Right atrium auricular region (tissue), 2 donors: ENCODE results near the gene STXBP1. TPM values are rescaled to one million over a fixed set of nuclear protein-coding genes. Genes with fewer than 3 reads are reported as not detected.

Experiments used
- DNase-seq: peaks from one replicate; pipeline ENCODE4 v3.0.0-alpha.2; 2019; ENCODE audit warnings: low spot score
- H3K27ac ChIP-seq, 2 donors: fragments of 200-600 bp; sonication (generic); 1 replicate in 1 of 2; 2 replicates in 1 of 2; pipeline ENCODE4 v1.5.1; 2016 to 2019
- H3K27me3 ChIP-seq, 2 donors: fragments of 200-600 bp; sonication (generic); one replicate each; pipeline versions ENCODE4 v1.5.1 to v1.6.0; 2017 to 2019
- H3K36me3 ChIP-seq: fragments of 200-600 bp; sonication (generic); one replicate; pipeline ENCODE4 v1.5.1; 2016
- H3K4me1 ChIP-seq, 2 donors: fragments of 200-600 bp; sonication (generic); one replicate each; pipeline versions ENCODE4 v1.5.1 to v1.6.0; 2017 to 2019
- H3K4me3 ChIP-seq, 2 donors: fragments of 200-600 bp; sonication (generic); 1 replicate in 1 of 2; 2 replicates in 1 of 2; pipeline ENCODE4 v1.5.1; 2017 to 2019; ENCODE audit warnings: mild to moderate bottlenecking in 1 of 2, moderate library complexity in 1 of 2
- H3K9me3 ChIP-seq, 2 donors: fragments of 200-600 bp; sonication (generic); one replicate each; pipeline ENCODE4 v1.5.1; 2019
- CTCF ChIP-seq, 2 donors: fragments of 200-600 bp; sonication (generic); IDR thresholded peaks; one replicate each; pipeline ENCODE4 v1.5.1; 2019; ENCODE audit warnings: antibody characterized with exemption in 2 of 2
- total RNA-seq, 2 donors: library from RNA; depleted of rRNA; stranded (reverse); fragments of >200 nt; gene quantifications; one replicate each; pipeline ENCODE4 v1.1.0, GENCODE V29; 2016

Gene STXBP1
- total RNA-seq, 2 donors from 2014 or later = 44.9 to 72.8 TPM

GRCh38 chr9:127635201-127635735 is 23.2 kb downstream of the STXBP1 start:
- DNase-seq = no peak
- no peak overlapping the region for H3K4me3 ChIP-seq
- H3K27ac ChIP-seq = no peak overlapping the region
- H3K4me1 ChIP-seq = peaks cover 0 to 21% of the 10 kb centered on the region in 2 donors
- H3K36me3 ChIP-seq = no peaks in the 10 kb centered on the region
- H3K9me3 ChIP-seq = no peaks in the 10 kb centered on the region
- no peaks in the 10 kb centered on the region for H3K27me3 ChIP-seq
- TF ChIP-seq CTCF (IDR thresholded peaks at IDR 0.05) = no peak

DNA sequence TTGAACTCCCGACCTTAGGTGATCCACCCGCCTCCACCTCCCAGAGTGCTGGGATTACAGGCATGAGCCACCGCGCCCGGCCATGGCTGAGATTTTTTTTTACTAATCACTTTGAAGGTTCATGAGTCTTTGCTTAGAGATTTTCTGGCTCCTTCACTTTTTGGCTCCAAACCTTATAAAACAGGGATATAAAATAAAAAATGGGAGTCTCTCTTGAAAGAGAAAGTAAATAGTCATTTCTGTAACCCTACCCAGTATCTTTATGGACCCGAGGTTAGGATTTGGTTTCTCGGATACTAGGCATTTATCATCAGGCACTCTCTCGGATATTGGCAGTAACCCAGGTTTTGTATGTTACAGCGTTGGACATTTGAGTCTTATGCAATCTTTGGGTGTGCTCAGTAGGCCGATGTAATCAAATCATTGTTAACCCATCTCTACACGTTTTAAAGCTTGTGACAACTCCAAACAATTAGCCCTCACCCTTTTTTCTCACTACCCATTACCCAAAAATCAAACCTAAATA is 25.3 kb downstream of the STXBP1 start:
- Histone ChIP-seq H3K27me3 (no peaks in the 10 kb centered on the region), H3K27ac (peak overlapping the region; percentile 18 to 44), H3K4me1 (peaks cover 0 to 22% of the 10 kb centered on the region in 2 donors), H3K36me3 (no peaks in the 10 kb centered on the region), H3K4me3 (peak overlapping the region in 1 of 2 donors; percentile 10), H3K9me3 (no peaks in the 10 kb centered on the region)
- no peak for TF ChIP-seq CTCF (IDR thresholded peaks at IDR 0.05)
- no peak for DNase-seq

DNA sequence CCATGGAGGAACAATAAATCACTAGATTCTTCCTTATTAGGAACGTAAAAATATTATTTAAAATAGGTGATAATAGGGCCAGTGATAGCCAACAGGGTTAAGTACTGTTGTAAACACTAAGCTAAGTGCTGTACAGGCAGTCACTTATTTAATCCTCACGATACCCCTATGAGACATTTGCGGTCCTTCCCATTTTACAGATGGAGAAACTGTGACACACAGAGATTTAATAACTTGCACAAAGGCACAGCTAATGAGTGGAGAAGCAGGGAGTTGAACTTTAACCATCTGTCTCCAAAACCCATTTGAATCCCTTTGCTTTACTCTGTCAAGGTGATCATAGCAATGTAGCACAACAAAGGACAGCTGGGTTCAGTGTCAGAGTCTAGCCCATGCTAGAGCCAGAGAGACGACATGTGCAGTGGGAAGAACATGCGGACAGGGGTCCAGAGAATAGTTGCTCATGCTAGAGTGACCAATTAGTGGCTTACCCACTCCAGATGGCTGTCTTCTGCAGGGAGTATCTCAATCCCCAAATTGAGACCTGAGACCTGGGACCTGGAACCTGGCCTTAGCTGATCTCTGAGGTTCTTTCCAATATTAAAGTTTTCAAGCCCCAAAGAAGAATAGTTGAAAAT is 28.9 kb downstream of the STXBP1 start:
- DNase-seq = no peak
- H3K36me3 ChIP-seq = no peaks in the 10 kb centered on the region
- H3K27ac ChIP-seq = no peak overlapping the region
- peaks cover 0 to 21% of the 10 kb centered on the region in 2 donors for H3K4me1 ChIP-seq
- TF ChIP-seq CTCF (IDR thresholded peaks at IDR 0.05) = no peak
- H3K4me3 ChIP-seq = no peak overlapping the region
- H3K9me3 ChIP-seq = no peaks in the 10 kb centered on the region
- H3K27me3 ChIP-seq = no peaks in the 10 kb centered on the region

DNA sequence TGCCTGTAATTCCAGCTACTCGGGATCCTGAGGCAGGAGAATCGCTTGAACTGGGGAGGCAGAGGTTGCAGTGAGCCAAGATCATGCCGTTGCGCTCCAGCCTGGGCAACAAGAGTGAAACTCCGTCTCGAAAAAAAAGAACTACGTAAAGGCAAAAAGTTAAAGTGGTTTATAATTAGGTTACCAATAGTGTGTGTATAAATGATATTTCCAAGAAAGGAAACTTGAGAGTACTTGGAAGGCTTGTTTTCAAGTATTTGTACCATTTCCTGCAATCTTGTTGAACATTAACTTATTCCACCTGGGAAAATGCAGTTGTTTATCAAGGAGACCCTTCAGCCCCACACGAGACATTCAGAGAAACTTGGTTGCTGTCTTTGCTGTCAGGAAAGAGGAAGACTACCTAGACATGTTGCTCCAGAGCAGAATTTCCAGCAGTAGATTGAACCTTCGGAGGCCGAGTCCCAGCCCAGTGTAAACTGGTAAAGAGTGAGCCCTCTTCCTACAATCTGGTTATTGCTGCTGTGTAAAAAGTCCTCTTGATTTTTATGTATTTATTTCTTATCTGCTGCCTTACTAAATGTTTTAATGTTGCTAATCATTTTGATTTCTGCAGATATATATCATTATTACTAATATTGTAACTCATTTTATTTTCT is 30.1 kb downstream of the STXBP1 start:
- H3K4me3 ChIP-seq = no peak overlapping the region
- peaks cover 0 to 21% of the 10 kb centered on the region in 2 donors for H3K4me1 ChIP-seq
- no peaks in the 10 kb centered on the region for H3K9me3 ChIP-seq
- no peak for DNase-seq
- no peak for TF ChIP-seq CTCF (IDR thresholded peaks at IDR 0.05)
- H3K27me3 ChIP-seq = no peaks in the 10 kb centered on the region
- no peaks in the 10 kb centered on the region for H3K36me3 ChIP-seq
- no peak overlapping the region for H3K27ac ChIP-seq

DNA sequence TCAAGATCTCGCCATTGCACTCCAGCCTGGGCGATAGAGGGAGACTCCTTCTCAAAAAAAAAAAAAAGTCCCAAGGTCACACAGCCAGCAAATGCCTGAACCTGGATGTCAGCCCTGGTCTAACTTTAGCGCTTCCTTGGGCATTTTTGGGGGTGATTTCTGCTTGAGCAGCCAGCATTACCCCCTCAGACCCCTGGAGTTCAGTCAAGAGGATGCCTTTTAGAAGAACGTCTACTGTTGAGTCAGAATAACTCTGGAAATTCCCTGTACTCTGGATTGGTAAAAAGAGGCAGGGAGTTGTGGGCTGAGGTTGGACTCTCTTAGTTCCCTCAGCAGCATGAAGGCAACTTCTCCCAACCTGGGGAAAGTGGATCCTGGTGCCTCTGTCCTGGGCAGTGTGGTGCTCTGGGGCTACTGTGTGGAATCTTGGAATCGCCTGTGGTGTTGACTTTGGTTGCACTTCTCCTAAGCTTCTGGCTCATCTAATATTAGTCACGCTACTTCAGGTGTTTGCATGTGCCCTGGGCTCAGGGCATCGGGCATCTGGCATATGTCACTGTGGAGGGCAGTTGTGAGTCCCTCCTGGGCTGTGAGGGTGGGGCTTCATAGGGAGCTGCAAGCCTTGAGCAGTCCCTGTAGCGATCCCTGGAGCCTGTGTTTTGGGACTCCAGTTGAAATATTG is 32.2 kb downstream of the STXBP1 start:
- Histone ChIP-seq H3K27me3 (no peaks in the 10 kb centered on the region), H3K4me3 (no peak overlapping the region), H3K27ac (no peak overlapping the region), H3K36me3 (no peaks in the 10 kb centered on the region), H3K4me1 (peaks cover 0 to 14% of the 10 kb centered on the region in 2 donors), H3K9me3 (no peaks in the 10 kb centered on the region)
- no peak for DNase-seq
- no peak for TF ChIP-seq CTCF (IDR thresholded peaks at IDR 0.05)
